Omental fat pad (tissue), 4 donors: ENCODE measurements around the gene VLDLR. TPM values are rescaled to one million over a fixed set of nuclear protein-coding genes. Genes with fewer than 3 reads are reported as not detected.

Experiments
- ATAC-seq: fragments of 150-250 bp; one replicate; pipeline ENCODE4 v1.9.1; 2016; ENCODE audit warnings: mild to moderate bottlenecking, moderate library complexity; ENCODE audit not compliant: low FRiP score
- DNase-seq: peaks from one replicate; pipeline ENCODE4 v3.0.0-alpha.2; 2019; ENCODE audit warnings: low spot score
- CTCF ChIP-seq, 3 donors: fragments of 450-650 bp; IDR thresholded peaks; one replicate each; pipeline ENCODE4 v1.5.1; 2016 to 2017; ENCODE audit warnings: antibody characterized with exemption in 3 of 3, mild to moderate bottlenecking in 3 of 3, moderate library complexity in 2 of 3
- total RNA-seq, 4 donors: library from RNA; depleted of rRNA; stranded (reverse); fragments of >200 nt; gene quantifications; one replicate each; pipeline ENCODE4 v1.1.0, GENCODE V29; 2016

VLDLR gene
- total RNA-seq, 4 donors from 2014 or later: 5.4 to 39.3 (median 16.1) TPM

- DNase-seq (no peak), ATAC-seq (no peak)
- no peak for TF ChIP-seq CTCF (IDR thresholded peaks at IDR 0.05)
These were observed 35.8 kb downstream of the VLDLR start for GRCh38 chr9:2657427-2657826.

- ATAC-seq (no peak), DNase-seq (no peak)
- no peak for TF ChIP-seq CTCF (IDR thresholded peaks at IDR 0.05)
These were observed 40.9 kb downstream of the VLDLR start for GRCh38 chr9:2662496-2662895.

GRCh38 chr9:2663461-2664173 lies 42.0 kb downstream of the VLDLR start:
- ATAC-seq (no peak), DNase-seq (no peak)
- no peak for TF ChIP-seq CTCF (IDR thresholded peaks at IDR 0.05)

- ATAC-seq: no peak
- TF ChIP-seq CTCF (IDR thresholded peaks at IDR 0.05): no peak
- DNase-seq: no peak
These were observed 42.8 kb downstream of the VLDLR start for GRCh38 chr9:2664174-2665065.

- no peak for DNase-seq
- ATAC-seq: no peak
- no peak for TF ChIP-seq CTCF (IDR thresholded peaks at IDR 0.05)
These were observed 45.0 kb downstream of the VLDLR start for GRCh38 chr9:2666569-2666968.

- DNase-seq (no peak), ATAC-seq (no peak)
- no peak for TF ChIP-seq CTCF (IDR thresholded peaks at IDR 0.05)
These were observed 51.6 kb downstream of the VLDLR start for GRCh38 chr9:2673161-2673560.
